ENCODE measurements around the gene VWA1. TPM values are rescaled to one million over a fixed set of nuclear protein-coding genes. Genes with fewer than 3 reads are reported as not detected.

The VWA1 gene
- total and polyA plus RNA-seq, 4 donors: 18.3 to 81.3 (median 32.2) TPM

- H3K4me1 ChIP-seq (ENCODE audit: control insufficient read depth in 4 of 4, insufficient read depth in 4 of 4, low read length in 3 of 4): peaks cover 0 to 8% (median 3%) of the 10 kb centered on the region in 4 donors
- H3K4me3 ChIP-seq (ENCODE audit: low read depth in 1 of 3, low read length in 3 of 3): no peak overlapping the region
- TF ChIP-seq HNF4G (IDR thresholded peaks at IDR 0.05) (no peak), ZBTB33 (IDR thresholded peaks at IDR 0.05) (no peak), TAF1 (conservative IDR thresholded peaks at IDR 0.05) (no peak), REST (IDR thresholded peaks at IDR 0.05) (no peak), JUND (IDR thresholded peaks at IDR 0.05) (no peak), MAX (IDR thresholded peaks at IDR 0.05) (no peak), FOXA1 (IDR thresholded peaks at IDR 0.05) (no peak), YY1 (IDR thresholded peaks at IDR 0.05) (no peak), ATF3 (IDR thresholded peaks at IDR 0.05) (no peak), FOXA2 (IDR thresholded peaks at IDR 0.05) (no peak), CTCF (IDR thresholded peaks at IDR 0.05; ENCODE audit: low read depth, low read length, missing input control) (no peak), RXRA (IDR thresholded peaks at IDR 0.05) (no peak), EGR1 (IDR thresholded peaks at IDR 0.05; ENCODE audit: low read depth in 2 of 2) (no peak), RAD21 (IDR thresholded peaks at IDR 0.05) (no peak)
- H3K9ac ChIP-seq (ENCODE audit: low read depth in 1 of 2, low read length in 2 of 2): no peak overlapping the region
- no peak overlapping the region for H3K27ac ChIP-seq (ENCODE audit: low read depth in 1 of 2, low read length in 2 of 2)
- H3K27me3 ChIP-seq (ENCODE audit: control insufficient read depth in 4 of 4, insufficient read depth in 4 of 4, low read length in 3 of 4): no peaks in the 10 kb centered on the region
- no peak for DNase-seq (ENCODE audit: low spot score)
- WGBS: 92% methylated on average over 7 of the region's 7 CpGs
- no peaks in the 10 kb centered on the region for H3K36me3 ChIP-seq (ENCODE audit: control insufficient read depth in 4 of 4, insufficient read depth in 3 of 4, low read depth in 1 of 4, low read length in 3 of 4)
- H3K9me3 ChIP-seq (ENCODE audit: control insufficient read depth in 4 of 4, low read length in 3 of 4): no peaks in the 10 kb centered on the region
Observed at GRCh38 chr1:1421907-1422464, 13.5 kb upstream of the VWA1 start.

Data from liver (tissue), 9 donors.